ENCODE results near the gene TBCC. TPM values are rescaled to one million over a fixed set of nuclear protein-coding genes. Genes with fewer than 3 reads are reported as not detected.
A peak's percentile ranks its signal among the peaks of the same experiment; 100 is the strongest.

The TBCC gene
- total and polyA plus RNA-seq, 4 experiments from 2014 or later, result 57.4 to 138 (median 70.0) TPM

DNA sequence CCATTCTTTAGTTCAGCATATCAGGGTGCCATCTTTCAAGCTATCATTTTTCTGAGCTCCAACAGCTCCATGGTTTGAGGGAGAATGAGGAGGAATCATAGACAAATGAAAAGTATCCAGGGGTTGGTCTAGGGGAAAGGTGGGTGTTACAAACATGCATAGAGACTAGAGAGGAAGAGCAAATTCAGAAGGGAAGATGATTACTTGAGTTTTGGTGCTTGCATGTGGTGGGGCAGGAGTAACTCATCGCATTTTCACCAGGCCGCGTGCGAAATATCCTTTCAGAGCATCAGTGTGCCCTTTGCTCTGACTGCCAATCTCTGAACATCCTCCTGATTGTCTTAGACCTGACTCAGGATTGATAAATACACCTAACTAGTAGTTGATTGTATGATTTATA, 28.3 kb upstream of the TBCC start:
- peak in 3 of 5 donors; percentile 26 to 32 (median 28) for DNase-seq
- Histone ChIP-seq H3K4me3 (ENCODE audit: low read length in 2 of 2) (peak overlapping the region in 1 of 2 donors; percentile 54), H3K36me3 (ENCODE audit: insufficient read depth, low read length) (no peaks in the 10 kb centered on the region), H3K27me3 (ENCODE audit: insufficient read depth, low read length) (no peaks in the 10 kb centered on the region), H3K27ac (ENCODE audit: low read depth, low read length) (peak overlapping the region; percentile 86), H3K9me3 (ENCODE audit: control insufficient read depth in 1 of 2, low read length in 2 of 2) (no peaks in the 10 kb centered on the region), H3K4me1 (ENCODE audit: insufficient read depth, low read length) (peaks cover 94% of the 10 kb centered on the region)
- Mint-ChIP-seq H3K9me3 (peaks cover 0 to 3% (median 0%) of the 10 kb centered on the region in 8 donors), H3K4me3 (peak overlapping the region; percentile 63 to 86 (median 82)), H3K36me3 (peaks cover 0 to 6% of the 10 kb centered on the region in 2 donors), H3K4me1 (peaks cover 58 to 89% (median 73%) of the 10 kb centered on the region in 4 donors), H3K27me3 (no peaks in the 10 kb centered on the region), H3K27ac (peak overlapping the region; percentile 93 to 100 (median 98))
- intact Hi-C loops (cut with micrococcal nuclease), result no loop called here
- POLR2A ChIA-PET (ENCODE audit: partially characterized antibody), result interaction anchor here (1.3 to 34.2 kb wide), 5 partner anchors 10 to 57 kb away, joined by 4 to 1692 read pairs (median 71); partner anchors contain the start of genes BICRAL and TBCC
- CTCF ChIA-PET (ENCODE audit: partially characterized antibody), result interaction anchor here (1.0 to 8.9 kb wide), 3 partner anchors 9 to 47 kb away, joined by 3 to 81 read pairs (median 3); partner anchors contain the start of gene TBCC

DNA sequence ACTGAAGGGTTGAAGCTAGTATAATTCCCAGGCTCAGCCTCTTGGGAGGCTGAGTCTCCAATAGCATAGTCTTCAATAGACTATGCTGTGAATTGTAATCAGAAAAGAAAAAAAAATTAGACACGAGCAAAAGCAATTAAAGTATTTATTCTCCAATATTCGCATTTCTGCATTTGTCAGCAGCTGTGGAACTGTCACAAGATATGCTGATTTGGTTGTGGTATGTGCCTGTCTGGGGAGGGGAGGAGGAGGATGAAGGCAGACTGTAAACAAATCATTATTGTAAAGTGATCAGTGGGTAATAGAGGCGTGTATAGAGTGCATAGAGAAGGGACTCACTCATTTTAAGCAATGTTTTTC, 25.8 kb upstream of the TBCC start:
- Histone ChIP-seq H3K27ac (ENCODE audit: low read depth, low read length) (peak overlapping the region; percentile 89), H3K27me3 (ENCODE audit: insufficient read depth, low read length) (no peaks in the 10 kb centered on the region), H3K36me3 (ENCODE audit: insufficient read depth, low read length) (no peaks in the 10 kb centered on the region), H3K4me1 (ENCODE audit: insufficient read depth, low read length) (peaks cover 77% of the 10 kb centered on the region), H3K4me3 (ENCODE audit: low read length in 2 of 2) (peak overlapping the region; percentile 7 to 11), H3K9me3 (ENCODE audit: control insufficient read depth in 1 of 2, low read length in 2 of 2) (no peaks in the 10 kb centered on the region)
- peak in 4 of 5 donors; percentile 75 to 79 (median 77) for DNase-seq
- H3K9me3 Mint-ChIP-seq, result peaks cover 0 to 2% (median 0%) of the 10 kb centered on the region in 8 donors
- intact Hi-C loops (cut with micrococcal nuclease), result loop anchor here (1.0 kb wide), 4 partner anchors 11 to 108 kb away; partner anchors contain the start of genes BICRAL, RPL7L1 and TBCC
- H3K36me3 Mint-ChIP-seq, result peaks cover 7 to 8% of the 10 kb centered on the region in 2 donors
- CTCF ChIA-PET (ENCODE audit: partially characterized antibody), result interaction anchor here (0.9 to 8.9 kb wide), 6 partner anchors 8 to 110 kb away, joined by 3 to 81 read pairs (median 8); partner anchors contain the start of genes BICRAL and TBCC
- H3K27me3 Mint-ChIP-seq, result no peaks in the 10 kb centered on the region
- POLR2A ChIA-PET (ENCODE audit: partially characterized antibody), result interaction anchor here (0.8 to 34.2 kb wide), 31 partner anchors 12 to 859 kb away, joined by 3 to 1692 read pairs (median 7); partner anchors contain the start of genes BICRAL, CNPY3, CUL7 and KLC4
- peak overlapping the region; percentile 97 to 100 (median 100) for H3K27ac Mint-ChIP-seq
- peak overlapping the region; percentile 72 to 90 (median 84) for H3K4me3 Mint-ChIP-seq
- peaks cover 54 to 88% (median 70%) of the 10 kb centered on the region in 4 donors for H3K4me1 Mint-ChIP-seq

DNA sequence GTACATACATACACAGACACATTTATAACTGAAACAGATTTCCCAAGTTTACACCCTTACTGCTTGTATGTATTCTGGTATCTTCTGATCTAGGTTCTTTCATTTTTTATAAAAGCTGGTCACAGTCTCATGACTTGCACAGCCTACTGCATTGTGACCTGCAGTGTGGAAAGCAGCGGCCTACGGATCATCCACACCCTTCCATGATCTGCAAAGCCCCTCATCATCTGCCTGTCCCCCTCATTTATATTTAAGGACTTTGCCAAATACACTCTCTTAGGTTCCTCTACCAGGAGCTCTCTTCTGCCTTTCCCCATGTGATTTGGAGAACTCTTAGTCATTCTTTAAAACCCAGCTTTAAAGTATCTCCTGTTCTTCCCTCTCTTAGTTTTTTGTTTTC, 23.9 kb upstream of the TBCC start:
- H3K27me3 ChIP-seq (ENCODE audit: insufficient read depth, low read length), result no peaks in the 10 kb centered on the region
- CTCF ChIA-PET (ENCODE audit: partially characterized antibody), result interaction anchor here (2.8 to 8.9 kb wide), 2 partner anchors 14 to 23 kb away, joined by 11 to 81 read pairs; partner anchors contain the start of gene TBCC
- Mint-ChIP-seq H3K36me3 (peaks cover 22% of the 10 kb centered on the region in 2 donors), H3K27me3 (no peaks in the 10 kb centered on the region), H3K4me3 (peak overlapping the region in 5 of 8 donors; percentile 3 to 36 (median 24)), H3K27ac (peak overlapping the region; percentile 96 to 100 (median 100)), H3K9me3 (peaks cover 0 to 2% (median 0%) of the 10 kb centered on the region in 8 donors), H3K4me1 (peaks cover 49 to 75% (median 65%) of the 10 kb centered on the region in 4 donors)
- H3K36me3 ChIP-seq (ENCODE audit: insufficient read depth, low read length), result no peaks in the 10 kb centered on the region
- peak overlapping the region; percentile 93 for H3K27ac ChIP-seq (ENCODE audit: low read depth, low read length)
- H3K4me1 ChIP-seq (ENCODE audit: insufficient read depth, low read length), result peaks cover 59% of the 10 kb centered on the region
- no peak overlapping the region for H3K4me3 ChIP-seq (ENCODE audit: low read length in 2 of 2)
- intact Hi-C loops (cut with micrococcal nuclease), result no loop called here
- POLR2A ChIA-PET (ENCODE audit: partially characterized antibody), result interaction anchor here (0.7 to 34.2 kb wide), 14 partner anchors 10 to 209 kb away, joined by 3 to 1692 read pairs (median 10); partner anchors contain the start of genes BICRAL, PEX6, RPL7L1 and TBCC
- H3K9me3 ChIP-seq (ENCODE audit: control insufficient read depth in 1 of 2, low read length in 2 of 2), result no peaks in the 10 kb centered on the region
- peak in 1 of 5 donors; percentile 40 for DNase-seq

DNA sequence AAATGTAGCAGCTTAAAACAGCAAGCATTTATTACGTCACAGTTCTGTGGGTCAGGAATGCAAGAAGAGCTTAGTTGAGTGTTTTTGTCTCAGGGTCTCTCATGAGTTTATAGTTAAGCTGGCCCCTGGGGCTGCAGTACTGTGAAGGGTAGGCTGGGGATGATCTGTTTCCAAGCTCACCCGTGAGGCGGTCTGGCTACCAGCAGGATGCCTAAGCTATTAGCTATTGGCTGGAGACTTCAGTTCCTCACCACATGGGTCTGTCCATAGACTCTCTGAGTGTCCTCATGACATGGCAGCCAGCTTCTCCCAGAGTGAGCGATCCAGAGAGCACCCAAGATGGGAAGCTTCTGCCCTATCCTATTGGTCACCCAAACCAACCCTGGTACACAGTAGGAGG, 23.1 kb upstream of the TBCC start:
- Mint-ChIP-seq H3K27me3 (no peaks in the 10 kb centered on the region), H3K36me3 (peaks cover 22 to 23% of the 10 kb centered on the region in 2 donors), H3K4me3 (no peak overlapping the region), H3K27ac (peak overlapping the region; percentile 80 to 100 (median 100)), H3K9me3 (peaks cover 0 to 2% (median 0%) of the 10 kb centered on the region in 8 donors), H3K4me1 (peaks cover 42 to 68% (median 57%) of the 10 kb centered on the region in 4 donors)
- Histone ChIP-seq H3K9me3 (ENCODE audit: control insufficient read depth in 1 of 2, low read length in 2 of 2) (no peaks in the 10 kb centered on the region), H3K27ac (ENCODE audit: low read depth, low read length) (peak overlapping the region; percentile 93), H3K4me3 (ENCODE audit: low read length in 2 of 2) (no peak overlapping the region), H3K4me1 (ENCODE audit: insufficient read depth, low read length) (peaks cover 51% of the 10 kb centered on the region), H3K36me3 (ENCODE audit: insufficient read depth, low read length) (no peaks in the 10 kb centered on the region), H3K27me3 (ENCODE audit: insufficient read depth, low read length) (no peaks in the 10 kb centered on the region)
- ChIA-PET POLR2A (ENCODE audit: partially characterized antibody) (interaction anchor here (1.0 to 34.2 kb wide), 7 partner anchors 9 to 122 kb away, joined by 3 to 1692 read pairs (median 64); partner anchors contain the start of genes BICRAL, RPL7L1 and TBCC), CTCF (ENCODE audit: partially characterized antibody) (interaction anchor here (1.7 to 8.9 kb wide), 3 partner anchors 22 to 43 kb away, joined by 5 to 81 read pairs (median 7); partner anchors contain the start of gene TBCC)
- DNase-seq, result no peak
- intact Hi-C loops (cut with micrococcal nuclease), result no loop called here

DNA sequence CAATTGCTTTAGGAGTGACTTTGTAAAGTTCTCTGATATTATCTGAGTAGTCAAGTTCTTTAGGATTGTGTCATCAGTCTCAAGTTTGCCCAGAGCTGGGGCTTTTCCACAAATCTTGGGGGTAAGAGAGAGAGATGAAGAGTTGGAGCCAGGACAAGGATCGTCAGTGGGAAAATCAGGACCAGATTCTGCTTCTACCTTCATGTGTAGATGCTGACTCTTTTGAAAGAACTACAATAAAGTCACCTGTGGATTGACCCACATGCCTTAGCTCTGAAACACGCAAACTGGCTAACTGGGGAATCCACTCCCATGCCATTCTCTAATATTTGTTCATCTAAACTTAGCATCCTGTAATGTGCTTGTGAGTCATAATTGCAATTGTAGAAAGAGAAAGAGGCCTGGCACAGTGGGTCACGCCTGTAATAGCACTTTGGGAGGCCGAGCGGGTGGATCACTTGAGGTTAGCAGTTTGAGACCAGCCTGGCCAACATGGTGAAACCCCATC, 20.3 kb upstream of the TBCC start:
- peaks cover 34% of the 10 kb centered on the region for H3K4me1 ChIP-seq (ENCODE audit: insufficient read depth, low read length)
- H3K4me3 ChIP-seq (ENCODE audit: low read length in 2 of 2), result no peak overlapping the region
- Mint-ChIP-seq H3K27me3 (no peaks in the 10 kb centered on the region), H3K36me3 (peaks cover 22 to 26% of the 10 kb centered on the region in 2 donors), H3K9me3 (peaks cover 0 to 2% (median 0%) of the 10 kb centered on the region in 8 donors), H3K4me1 (peaks cover 26 to 46% (median 37%) of the 10 kb centered on the region in 4 donors), H3K4me3 (no peak overlapping the region), H3K27ac (peak overlapping the region in 2 of 7 donors; percentile 18 to 60)
- H3K27ac ChIP-seq (ENCODE audit: low read depth, low read length), result no peak overlapping the region
- CTCF ChIA-PET (ENCODE audit: partially characterized antibody), result interaction anchor here (1.0 to 1.4 kb wide), 2 partner anchors 14 to 18 kb away, joined by 3 read pairs; no protein-coding TSS in a partner anchor
- no peaks in the 10 kb centered on the region for H3K36me3 ChIP-seq (ENCODE audit: insufficient read depth, low read length)
- no peak for DNase-seq
- no peaks in the 10 kb centered on the region for H3K9me3 ChIP-seq (ENCODE audit: control insufficient read depth in 1 of 2, low read length in 2 of 2)
- intact Hi-C loops (cut with micrococcal nuclease), result no loop called here
- H3K27me3 ChIP-seq (ENCODE audit: insufficient read depth, low read length), result no peaks in the 10 kb centered on the region
- POLR2A ChIA-PET (ENCODE audit: partially characterized antibody), result interaction anchor here (0.6 to 34.2 kb wide), 3 partner anchors 18 to 314 kb away, joined by 3 to 1692 read pairs (median 802); partner anchors contain the start of genes BICRAL, TBCC and TRERF1

DNA sequence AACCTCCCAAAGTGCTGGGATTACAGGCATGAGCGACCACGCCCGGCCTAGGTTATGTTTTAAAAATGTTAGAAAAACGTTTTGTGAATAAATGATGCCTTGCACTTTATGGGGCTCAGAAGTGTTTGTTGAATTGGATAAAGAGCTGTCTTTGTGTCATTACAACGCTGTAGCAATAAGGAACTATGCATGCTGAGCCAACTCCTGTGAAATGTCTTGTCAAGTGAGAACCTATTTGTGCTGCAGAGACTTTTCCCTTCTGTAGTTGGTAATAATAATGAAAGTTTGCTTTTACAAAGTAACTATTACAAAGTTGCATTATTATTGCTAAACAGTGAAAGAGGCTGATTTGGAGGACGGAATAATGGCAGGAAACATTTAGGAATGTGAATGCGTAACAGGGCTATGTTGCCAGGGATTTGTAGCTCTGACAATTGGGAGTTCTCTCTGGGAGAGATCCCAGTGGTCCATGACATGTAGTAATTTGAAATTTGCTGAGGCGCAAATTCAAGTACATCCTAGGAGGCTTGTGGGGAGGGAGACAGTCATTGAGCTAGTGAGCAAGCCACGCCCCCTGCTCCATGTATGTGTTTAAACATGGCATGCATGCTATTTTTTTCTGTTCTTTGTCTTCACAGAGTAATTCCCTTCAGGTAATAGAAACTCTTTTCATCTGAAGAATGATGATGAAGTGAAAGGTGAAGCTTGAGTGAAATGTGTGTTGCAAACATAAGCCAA, 19.2 kb upstream of the TBCC start:
- no peaks in the 10 kb centered on the region for H3K9me3 ChIP-seq (ENCODE audit: control insufficient read depth in 1 of 2, low read length in 2 of 2)
- peaks cover 18 to 26% of the 10 kb centered on the region in 2 donors for H3K36me3 Mint-ChIP-seq
- H3K4me1 Mint-ChIP-seq, result peaks cover 20 to 37% (median 29%) of the 10 kb centered on the region in 4 donors
- H3K27ac Mint-ChIP-seq, result peak overlapping the region in 3 of 7 donors; percentile 18 to 64 (median 18)
- H3K27me3 Mint-ChIP-seq, result no peaks in the 10 kb centered on the region
- H3K27me3 ChIP-seq (ENCODE audit: insufficient read depth, low read length), result no peaks in the 10 kb centered on the region
- no peak overlapping the region for H3K4me3 ChIP-seq (ENCODE audit: low read length in 2 of 2)
- H3K9me3 Mint-ChIP-seq, result no peaks in the 10 kb centered on the region
- H3K4me3 Mint-ChIP-seq, result no peak overlapping the region
- ChIA-PET POLR2A (ENCODE audit: partially characterized antibody) (interaction anchor here (0.6 to 34.2 kb wide), 3 partner anchors 17 to 313 kb away, joined by 3 to 1692 read pairs (median 802); partner anchors contain the start of genes BICRAL, TBCC and TRERF1), CTCF (ENCODE audit: partially characterized antibody) (interaction anchor here (1.4 kb wide), 1 partner anchor 16 kb away, joined by 3 read pairs; no protein-coding TSS in a partner anchor)
- H3K4me1 ChIP-seq (ENCODE audit: insufficient read depth, low read length), result peaks cover 25% of the 10 kb centered on the region
- intact Hi-C loops (cut with micrococcal nuclease), result no loop called here
- DNase-seq, result no peak
- no peaks in the 10 kb centered on the region for H3K36me3 ChIP-seq (ENCODE audit: insufficient read depth, low read length)
- H3K27ac ChIP-seq (ENCODE audit: low read depth, low read length), result no peak overlapping the region

Data from CD4-positive, alpha-beta memory T cell (primary cell).